Choroid plexus epithelial cell (primary cell): ENCODE data around the gene TNFSF15.
A peak's percentile ranks its signal among the peaks of the same experiment; 100 is the strongest.

Source experiments
- DNase-seq: peaks from one replicate; pipeline ENCODE4 v3.0.0-alpha.2; 2010; ENCODE audit warnings: low read depth
- H3K4me3 ChIP-seq: 2 replicates; pipeline ENCODE4 v1.5.1; 2011; ENCODE audit warnings: low read depth, mild to moderate bottlenecking, control low read depth, low read length, moderate library complexity
- TF ChIP-seq, protein P1 (sequence below): conservative IDR thresholded peaks from 2 replicates; pipeline ENCODE4 v1.5.1; 2011; ENCODE audit warnings: low read depth, mild to moderate bottlenecking, control low read depth, inconsistent platforms, low read length, moderate library complexity

Gene TNFSF15

DNA sequence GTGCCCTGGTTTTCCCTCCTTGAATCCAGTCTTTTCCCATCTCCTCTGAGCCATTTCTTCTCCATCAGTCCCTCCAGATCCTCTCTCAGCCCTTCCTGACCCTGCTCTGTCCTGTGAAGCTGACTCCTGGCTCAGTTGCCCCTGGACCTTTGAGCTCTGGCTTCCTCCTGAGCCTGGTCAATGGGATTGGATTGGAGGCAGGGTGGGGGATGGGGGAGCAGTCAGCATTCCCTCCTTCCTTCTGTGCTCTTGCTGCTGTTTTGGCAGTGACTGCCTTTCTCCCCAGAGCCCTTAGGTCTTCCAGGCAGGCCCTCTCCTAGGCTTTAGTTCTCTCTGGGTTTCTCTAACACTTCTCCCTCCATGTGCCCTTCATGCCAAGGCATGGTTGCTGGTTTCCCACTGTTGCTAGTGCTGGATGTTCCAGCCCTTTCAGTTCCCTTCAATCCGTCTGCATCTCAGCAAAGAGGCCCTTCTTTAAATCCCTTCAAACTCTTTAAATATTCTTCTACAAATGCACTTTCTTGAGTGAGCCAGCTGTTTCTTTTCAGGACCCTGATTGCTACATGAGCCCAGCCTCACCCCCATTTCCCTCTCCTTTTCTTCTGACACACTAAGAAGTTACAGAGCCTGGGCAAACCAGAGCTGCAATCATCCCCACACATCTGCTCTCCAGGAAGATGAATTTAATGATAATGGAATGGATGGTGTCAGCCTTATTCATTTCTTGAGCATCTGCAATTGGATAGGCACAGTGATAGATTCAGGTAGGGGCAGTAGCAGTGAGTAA is 2.2 kb downstream of the TNFSF15 start:
- DNase-seq: peak; percentile 61
- no peak overlapping the region for H3K4me3 ChIP-seq
- TF ChIP-seq, protein P1, sequence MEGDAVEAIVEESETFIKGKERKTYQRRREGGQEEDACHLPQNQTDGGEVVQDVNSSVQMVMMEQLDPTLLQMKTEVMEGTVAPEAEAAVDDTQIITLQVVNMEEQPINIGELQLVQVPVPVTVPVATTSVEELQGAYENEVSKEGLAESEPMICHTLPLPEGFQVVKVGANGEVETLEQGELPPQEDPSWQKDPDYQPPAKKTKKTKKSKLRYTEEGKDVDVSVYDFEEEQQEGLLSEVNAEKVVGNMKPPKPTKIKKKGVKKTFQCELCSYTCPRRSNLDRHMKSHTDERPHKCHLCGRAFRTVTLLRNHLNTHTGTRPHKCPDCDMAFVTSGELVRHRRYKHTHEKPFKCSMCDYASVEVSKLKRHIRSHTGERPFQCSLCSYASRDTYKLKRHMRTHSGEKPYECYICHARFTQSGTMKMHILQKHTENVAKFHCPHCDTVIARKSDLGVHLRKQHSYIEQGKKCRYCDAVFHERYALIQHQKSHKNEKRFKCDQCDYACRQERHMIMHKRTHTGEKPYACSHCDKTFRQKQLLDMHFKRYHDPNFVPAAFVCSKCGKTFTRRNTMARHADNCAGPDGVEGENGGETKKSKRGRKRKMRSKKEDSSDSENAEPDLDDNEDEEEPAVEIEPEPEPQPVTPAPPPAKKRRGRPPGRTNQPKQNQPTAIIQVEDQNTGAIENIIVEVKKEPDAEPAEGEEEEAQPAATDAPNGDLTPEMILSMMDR: no peak

DNA sequence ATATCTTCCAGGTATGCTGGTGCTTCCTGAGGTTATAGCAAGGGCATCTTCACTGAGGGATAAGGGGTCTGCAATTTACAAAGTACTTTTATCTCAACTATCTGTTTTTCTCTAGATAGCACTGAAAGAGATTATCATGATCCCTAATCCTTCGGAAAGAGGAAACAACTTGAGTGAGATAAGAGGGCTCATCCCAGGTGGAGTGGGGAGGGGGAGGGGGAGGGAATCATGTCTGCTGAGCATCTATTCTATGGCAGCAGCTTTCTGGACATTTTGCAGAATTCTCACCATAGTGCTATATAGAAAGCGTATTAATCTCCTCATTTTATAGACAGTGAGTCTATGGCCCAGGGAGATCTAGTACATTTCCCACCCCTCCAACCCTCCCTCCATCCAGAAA is 5.9 kb downstream of the TNFSF15 start:
- DNase-seq: no peak
- TF ChIP-seq, protein P1: no peak
- H3K4me3 ChIP-seq: no peak overlapping the region

DNA sequence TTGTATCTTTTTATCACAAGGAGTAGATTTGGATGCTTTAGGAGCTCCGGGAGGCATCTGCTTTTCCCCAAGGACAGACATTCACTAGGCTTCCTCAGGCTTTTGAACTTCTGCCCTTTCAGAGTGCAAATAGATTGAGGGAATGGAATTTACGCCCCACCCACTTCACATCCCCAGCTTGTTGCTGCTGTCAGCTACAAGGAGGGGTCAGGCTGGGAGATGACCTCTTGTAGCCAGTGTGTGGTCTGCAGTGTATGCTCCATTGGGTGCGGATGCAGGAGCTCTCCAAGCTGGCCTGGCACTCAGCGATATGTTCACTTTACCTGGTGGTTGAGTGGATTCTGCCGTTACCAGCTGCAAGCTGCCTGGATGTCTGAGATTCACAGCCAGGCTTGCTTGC is 6.4 kb downstream of the TNFSF15 start:
- DNase-seq: peak; percentile 23
- TF ChIP-seq, protein P1: no peak
- H3K4me3 ChIP-seq: no peak overlapping the region

DNA sequence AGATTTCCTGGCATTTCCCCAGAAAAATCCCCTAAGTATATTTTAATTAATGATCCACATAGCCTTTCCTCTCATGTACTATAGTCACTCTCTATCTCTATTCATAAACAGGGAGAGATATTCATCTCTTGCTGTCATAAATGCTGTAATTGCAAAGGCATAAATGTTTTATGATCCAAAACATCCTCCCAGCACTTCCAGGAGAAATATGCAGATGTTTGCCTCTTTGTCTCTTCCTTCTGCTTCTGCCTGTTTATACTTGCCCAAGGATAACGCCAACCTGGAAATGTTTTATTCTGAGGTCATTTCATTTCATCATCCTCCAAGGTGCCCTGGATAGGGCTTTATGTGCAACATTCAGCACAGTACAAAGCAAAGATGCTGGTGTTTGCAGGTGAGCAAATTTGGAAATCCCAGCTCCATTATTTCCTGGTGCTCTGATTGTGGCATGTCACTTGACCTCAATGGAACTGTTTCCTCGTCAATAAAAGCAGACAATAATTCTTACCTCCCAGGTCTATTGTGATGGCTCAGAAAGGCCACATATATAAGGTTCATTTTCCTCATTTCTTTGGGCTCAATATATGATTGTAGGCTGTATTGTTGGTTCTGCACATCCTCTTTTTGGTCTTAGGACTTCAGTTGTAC is 6.9 kb downstream of the TNFSF15 start:
- H3K4me3 ChIP-seq: no peak overlapping the region
- TF ChIP-seq, protein P1: no peak
- no peak for DNase-seq

DNA sequence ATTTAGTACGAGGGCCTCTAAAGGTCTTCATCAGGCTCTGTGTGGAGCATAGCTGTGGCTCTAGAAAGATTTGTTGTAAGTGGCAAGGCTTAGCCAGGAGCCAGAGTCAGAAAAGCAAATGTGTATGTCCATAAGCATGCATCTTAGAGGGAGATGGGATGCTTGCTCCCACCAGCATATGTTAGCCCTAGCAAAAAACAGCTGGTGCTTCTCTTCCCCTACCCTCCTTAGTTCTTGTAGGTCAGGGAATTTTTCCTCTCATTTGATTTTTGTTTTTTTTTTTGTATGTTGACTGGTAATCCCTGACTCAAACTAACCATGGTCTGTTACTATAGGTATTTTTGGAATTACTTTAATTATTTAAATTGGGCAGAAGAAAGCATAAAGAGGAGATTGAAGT is 7.7 kb downstream of the TNFSF15 start:
- TF ChIP-seq, protein P1: no peak
- no peak overlapping the region for H3K4me3 ChIP-seq
- no peak for DNase-seq

DNA sequence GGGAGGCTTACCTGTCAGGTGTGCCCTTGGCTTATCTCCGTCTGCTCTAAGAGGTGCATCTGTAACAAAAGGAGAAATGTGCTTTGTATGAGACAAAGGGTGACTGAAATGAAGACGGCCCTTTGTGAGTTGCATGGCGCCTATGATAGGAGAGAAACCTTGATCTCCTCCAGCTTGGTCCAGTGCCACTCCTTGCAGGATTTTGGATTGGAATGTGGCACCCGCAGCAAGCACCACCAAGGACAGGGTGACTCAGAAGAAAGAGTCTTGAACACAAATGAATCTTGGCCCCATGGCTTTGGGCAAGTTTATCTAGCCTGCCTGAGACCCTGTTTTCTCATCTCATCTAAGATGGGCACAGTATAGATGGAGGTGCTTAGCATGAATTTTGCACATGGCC is 13.4 kb downstream of the TNFSF15 start:
- DNase-seq: no peak
- TF ChIP-seq, protein P1: no peak
- H3K4me3 ChIP-seq: no peak overlapping the region
